NK-92 treated with Interleukin-12 subunit alpha and Interleukin-12 subunit beta, amount 100 ng/mL, for 24 hours (cell line): ENCODE results near the gene SORD.

Experiments
- DNase-seq: peaks from one replicate; lab custom pipeline; 2025; lab: John Stamatoyannopoulos, UW

The SORD gene

DNA sequence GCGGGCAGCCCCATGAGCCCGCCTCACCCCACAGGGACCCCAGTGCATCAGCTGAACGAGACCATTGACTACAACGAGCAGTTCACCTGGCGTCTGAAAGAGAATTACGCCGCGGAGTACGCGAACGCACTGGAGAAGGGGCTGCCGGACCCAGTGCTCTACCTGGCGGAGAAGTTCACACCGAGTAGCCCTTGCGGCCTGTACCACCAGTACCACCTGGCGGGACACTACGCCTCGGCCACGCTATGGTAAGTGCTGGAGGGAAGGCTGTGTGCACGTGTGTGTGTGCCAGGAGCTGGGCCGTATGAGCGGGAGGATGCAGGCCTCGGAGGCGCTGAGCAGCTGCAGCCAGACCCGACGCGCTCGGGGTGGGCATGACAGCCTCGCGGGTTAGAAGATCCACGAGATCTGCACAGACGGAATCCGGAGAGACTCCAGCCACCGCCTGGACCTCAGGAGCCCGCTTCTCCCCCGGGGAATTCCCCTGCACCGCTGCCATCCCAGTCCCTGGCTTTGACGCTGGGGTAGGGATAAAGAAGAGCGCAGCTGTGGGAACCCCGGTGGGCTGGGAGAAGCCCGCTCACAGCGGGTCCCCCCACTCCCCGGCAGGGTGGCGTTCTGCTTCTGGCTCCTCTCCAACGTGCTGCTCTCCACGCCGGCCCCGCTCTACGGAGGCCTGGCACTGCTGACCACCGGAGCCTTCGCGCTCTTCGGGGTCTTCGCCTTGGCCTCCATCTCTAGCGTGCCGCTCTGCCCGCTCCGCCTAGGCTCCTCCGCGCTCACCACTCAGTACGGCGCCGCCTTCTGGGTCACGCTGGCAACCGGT, 93.7 kb downstream of the SORD start:
- no peak for DNase-seq

DNA sequence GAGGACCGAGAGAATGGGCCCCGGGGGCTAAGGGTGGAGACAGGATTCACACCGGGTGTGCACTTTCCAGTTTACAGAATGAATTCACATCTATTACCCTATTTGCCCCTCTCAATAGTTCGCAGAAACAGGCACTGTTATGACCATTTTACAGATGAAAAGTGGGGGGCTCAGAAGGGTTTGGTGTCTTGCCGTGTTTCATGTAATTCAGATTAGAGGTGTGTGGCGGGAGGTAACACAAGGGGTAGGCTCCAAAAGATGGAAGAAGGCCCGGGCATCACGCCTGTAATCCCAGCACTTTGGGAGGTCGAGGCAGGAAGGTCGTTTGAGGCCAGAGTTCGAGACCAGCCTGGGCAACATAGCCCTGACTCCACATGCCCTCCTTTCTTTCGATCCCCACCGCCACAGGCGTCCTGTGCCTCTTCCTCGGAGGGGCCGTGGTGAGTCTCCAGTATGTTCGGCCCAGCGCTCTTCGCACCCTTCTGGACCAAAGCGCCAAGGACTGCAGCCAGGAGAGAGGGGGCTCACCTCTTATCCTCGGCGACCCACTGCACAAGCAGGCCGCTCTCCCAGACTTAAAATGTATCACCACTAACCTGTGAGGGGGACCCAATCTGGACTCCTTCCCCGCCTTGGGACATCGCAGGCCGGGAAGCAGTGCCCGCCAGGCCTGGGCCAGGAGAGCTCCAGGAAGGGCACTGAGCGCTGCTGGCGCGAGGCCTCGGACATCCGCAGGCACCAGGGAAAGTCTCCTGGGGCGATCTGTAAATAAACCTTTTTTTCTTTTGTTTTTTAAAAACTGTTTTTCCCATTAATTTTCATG, 94.5 kb downstream of the SORD start:
- no peak for DNase-seq

DNA sequence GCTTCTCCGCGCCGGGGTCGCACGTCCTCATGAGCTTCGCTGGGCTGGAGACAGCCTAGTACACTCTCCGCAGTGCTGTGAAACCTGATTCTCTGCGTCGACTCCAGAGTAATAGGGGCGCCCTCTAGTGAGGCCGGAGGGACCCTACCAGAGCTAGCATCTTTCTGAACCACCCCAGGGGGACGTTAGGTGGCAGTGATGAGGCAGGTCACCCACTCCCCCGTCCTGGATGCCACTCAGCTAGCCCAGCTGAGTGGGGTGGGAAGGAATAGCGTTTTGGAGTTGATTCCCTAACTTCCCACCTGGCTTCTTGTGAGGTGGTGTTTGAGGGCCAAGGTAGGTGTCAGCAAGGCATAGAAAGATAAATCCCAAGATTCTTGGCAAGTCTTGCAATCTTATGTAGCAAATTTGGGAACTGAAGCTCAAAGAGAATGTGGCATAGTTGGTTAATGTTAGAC, 95.2 kb downstream of the SORD start:
- DNase-seq: peak; percentile 54

DNA sequence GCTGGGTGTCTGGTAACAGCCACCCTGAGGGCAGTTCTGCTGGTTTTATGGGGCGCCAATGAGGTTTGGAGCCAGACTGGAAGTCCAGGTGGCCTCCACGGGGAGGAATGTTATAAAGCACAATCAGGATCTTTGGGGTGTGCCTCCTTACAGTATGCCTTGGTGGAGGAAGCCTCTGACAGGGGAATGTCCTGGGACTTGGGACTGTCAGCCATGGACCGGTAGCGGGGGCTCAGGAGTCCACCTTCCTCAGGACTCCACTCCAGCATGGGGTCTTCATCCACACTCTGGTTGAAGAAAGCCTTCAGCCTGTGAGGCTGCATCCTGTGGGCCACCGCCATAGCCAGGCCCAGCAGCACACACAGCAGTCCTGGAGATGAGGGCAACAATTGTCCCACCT, 96.0 kb downstream of the SORD start:
- DNase-seq: no peak

DNA sequence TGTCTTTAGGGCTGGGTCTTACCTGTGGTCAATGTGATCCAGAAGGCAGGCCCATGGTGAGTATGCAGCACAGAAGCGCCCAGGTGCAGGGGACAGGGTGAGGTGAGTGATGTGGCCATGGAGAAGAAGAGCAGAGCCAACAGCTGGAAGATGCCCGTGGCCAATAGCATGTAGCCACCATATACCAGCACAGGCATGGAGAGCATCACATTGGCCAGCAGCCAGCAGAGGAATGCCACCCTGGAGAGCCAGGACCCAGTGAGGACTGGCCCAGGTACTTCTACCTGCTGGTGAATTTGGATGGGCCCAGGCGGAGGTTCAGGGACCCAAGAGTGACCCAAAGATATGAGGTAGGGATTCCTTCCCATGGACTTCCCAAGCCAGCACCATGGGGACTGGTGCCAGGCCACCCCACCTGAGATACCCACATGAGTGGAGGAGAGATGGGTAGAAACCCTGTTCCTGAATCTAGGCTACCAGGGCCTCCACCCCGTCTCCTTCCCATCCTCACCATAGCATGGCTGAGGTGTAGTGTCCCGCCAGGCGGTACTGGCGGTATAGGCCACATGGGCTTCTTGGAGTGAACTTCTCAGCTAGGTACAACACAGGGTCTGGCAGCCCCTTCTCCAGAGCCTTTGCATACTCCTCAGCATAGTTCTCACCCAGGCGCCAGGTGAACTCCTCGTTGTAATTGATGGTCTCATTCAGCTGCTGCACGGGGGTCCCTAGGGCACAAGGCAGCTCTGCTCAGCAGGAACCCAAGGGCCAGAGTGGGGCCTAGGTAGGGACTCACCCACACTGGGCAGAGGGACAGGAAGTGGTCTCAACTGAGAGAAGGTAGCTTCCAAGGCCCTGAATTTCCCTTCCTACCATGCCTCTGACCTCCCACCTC, 97.3 kb downstream of the SORD start:
- no peak for DNase-seq

DNA sequence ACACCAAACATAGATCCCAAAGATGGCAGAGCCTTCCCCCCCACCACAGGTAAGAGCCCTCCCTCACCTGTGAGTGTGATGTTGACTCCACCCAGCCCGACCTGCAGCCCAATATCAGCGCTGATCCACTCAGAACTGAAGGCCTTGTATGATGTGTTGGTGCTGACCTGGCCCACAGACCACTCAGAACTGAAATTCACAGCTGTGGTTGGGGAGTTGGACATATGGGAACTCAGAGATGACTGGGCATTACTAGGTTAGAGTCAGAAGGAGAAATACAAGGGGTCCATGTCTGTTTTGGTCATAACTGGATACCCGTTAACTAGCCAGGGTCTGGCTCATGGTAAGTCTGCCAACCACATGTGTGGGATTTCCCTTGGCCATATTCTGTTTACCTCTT, 98.0 kb downstream of the SORD start:
- DNase-seq: no peak

DNA sequence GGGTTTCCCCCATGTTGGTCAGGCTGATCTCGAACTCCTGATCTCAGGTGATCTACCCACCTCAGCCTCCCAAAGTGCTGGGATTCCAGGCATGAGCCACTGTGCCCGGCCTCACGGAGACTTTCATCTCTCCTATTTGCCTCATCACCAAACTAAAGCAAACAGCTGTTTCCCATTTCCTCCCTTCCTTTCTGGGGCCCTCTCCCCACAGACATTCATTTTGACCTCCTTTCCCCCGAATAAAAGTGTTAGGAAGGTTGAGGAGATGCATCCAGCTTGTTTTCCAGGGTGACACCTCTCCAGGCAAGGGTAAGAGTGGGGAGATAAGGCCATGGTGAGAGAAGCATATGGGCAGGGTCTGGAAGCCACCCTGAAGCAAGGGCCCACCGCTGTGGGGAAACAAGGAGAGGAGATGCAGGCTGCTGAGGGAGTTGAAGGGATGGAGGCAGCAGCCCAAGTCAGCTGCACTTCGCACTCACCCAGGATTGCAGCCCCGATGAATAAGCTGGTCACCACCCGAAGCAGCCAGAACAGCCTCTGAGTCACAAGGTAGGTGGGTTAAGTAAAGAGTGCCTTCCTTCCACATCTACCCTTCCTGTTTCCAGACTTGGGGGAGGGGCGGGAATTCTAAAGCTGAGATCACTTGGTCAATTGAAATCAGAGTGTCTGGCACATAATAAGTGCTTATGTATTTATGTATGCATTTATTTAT, 98.9 kb downstream of the SORD start:
- peak; percentile 17 for DNase-seq

DNA sequence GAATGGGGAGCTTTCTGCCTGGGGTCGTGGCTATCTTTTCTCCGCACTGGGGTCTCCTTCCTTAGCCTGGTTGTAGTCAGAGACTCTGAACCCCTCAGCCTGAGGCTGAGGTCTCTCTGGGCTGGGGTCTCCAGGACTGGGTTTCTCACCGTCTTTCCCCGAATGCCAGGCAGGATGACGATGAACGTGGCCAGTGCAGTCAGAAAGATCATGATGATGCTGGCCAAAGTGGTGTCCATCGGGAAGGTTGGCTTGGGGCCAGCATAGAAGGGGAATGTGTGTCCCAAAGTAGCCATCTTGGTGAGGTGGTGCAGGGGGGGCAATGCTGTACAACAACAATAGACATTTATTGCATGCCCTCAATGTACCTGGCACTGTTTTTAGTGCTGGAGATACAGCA, 99.7 kb downstream of the SORD start:
- DNase-seq: no peak

DNA sequence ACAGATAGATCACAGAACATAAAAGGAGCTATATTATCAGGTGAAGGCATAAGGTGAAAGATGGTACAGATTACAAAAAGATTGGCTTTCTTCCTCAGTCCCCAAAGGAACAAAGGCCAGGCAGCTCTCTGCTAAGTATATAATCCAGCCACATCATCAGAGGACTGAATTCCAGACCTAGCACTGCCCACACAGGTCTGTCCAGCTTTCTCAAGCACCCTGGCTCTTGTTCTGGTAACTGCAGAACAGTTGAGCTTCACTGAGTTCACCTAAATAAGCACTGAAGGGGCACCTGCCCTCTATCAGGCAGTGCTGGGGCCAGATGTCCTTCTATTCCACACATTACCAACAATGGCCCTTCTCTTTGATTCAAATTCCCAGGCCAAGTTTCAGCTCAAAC, 100.4 kb downstream of the SORD start:
- no peak for DNase-seq

DNA sequence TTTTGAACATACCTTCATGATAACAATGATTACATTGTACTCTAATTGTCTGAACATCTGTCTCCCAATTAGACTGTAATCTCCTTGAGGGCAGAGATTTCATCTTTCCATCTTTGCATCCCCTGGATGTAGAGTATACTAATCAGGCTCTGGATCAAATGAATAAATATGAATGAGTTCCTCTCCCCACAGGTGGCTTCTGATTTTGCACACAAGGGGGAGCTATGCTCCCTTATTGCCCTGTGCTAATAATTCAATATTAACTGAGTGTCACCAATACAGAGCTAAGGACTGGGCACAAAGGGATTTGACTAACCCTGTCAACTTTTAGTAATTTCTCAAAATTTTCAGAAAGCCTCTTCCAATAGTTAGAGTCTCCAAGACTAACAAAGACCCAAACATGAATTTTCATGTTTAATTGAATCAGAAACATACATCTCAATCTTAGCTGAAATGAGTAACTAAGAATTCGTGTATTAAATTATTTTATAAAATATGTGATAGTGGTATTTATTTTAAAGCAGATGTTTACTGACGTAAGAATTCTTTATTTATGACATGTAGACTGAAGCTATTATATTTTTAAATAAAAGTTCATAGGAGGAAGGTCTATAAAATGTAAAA, 103.7 kb downstream of the SORD start:
- DNase-seq: no peak
